Suprapubic skin (tissue), 4 donors: ENCODE results near the gene RECK.

Experiments
- CTCF ChIP-seq, 2 donors: fragments of 200-600 bp in 1 of 2; fragments of 450-650 bp in 1 of 2; sonication (generic) in 1 of 2; IDR thresholded peaks; one replicate each; pipeline ENCODE4 v1.5.1; 2016 to 2019; ENCODE audit warnings: antibody characterized with exemption in 2 of 2, mild to moderate bottlenecking in 1 of 2, moderate library complexity in 1 of 2
- EP300 ChIP-seq: sonication (generic); formaldehyde crosslinking; IDR thresholded peaks from one replicate; pipeline ENCODE4 v1.6.1; 2017; ENCODE audit warnings: antibody characterized with exemption
- POLR2A ChIP-seq, 2 donors: fragments of 450-650 bp; IDR thresholded peaks; one replicate each; pipeline ENCODE4 v1.6.1; 2017; ENCODE audit warnings: antibody characterized with exemption in 2 of 2, mild to moderate bottlenecking in 2 of 2, moderate library complexity in 2 of 2
- POLR2AphosphoS5 ChIP-seq, 3 donors: sonication (generic); formaldehyde crosslinking; IDR thresholded peaks; one replicate each; pipeline ENCODE4 v1.6.1; 2017; ENCODE audit warnings: antibody characterized with exemption in 3 of 3

DNA sequence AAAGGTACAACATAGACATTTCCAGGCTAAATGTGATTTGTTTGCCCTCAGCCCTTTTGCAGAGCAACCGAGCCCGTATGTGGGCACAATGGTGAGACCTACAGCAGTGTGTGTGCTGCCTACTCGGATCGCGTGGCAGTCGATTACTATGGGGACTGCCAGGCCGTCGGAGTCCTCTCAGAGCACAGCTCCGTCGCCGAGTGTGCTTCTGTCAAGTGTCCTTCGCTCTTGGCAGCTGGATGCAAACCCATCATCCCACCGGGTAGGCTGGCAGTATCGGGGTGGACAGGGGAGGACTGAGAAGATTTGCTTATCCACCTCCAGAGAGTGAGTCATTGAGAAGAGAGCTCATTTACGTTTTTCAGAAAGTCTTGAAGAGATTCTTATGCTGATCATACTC lies 82.0 kb downstream of the RECK start:
- TF ChIP-seq CTCF (IDR thresholded peaks at IDR 0.05) (no peak), EP300 (no peak), POLR2A (IDR thresholded peaks at IDR 0.05) (no peak), POLR2AphosphoS5 (IDR thresholded peaks at IDR 0.05) (no peak)
